ENCODE data around the gene AGBL3.

- no peak for TF ChIP-seq POLR2A (IDR thresholded peaks at IDR 0.05)
- no peak for TF ChIP-seq CTCF (IDR thresholded peaks at IDR 0.05)
These were observed 166.1 kb downstream of the AGBL3 start for GRCh38 chr7:135152442-135152841.

Measured in uterus (tissue), 2 donors.